Right lobe of liver (tissue), 6 donors: Measurements from ENCODE around the gene ZNHIT1. TPM values are rescaled to one million over a fixed set of nuclear protein-coding genes. Genes with fewer than 3 reads are reported as not detected.
A peak's percentile ranks its signal among the peaks of the same experiment; 100 is the strongest.
"Not testable (repeated sequence)": the region's sequence is repeated elsewhere in the genome, so short reads cannot be mapped to it uniquely, and the experiment has no call there.

Experiments used
- ATAC-seq, 4 donors: fragments of 200-7000 bp; cut with Tn5 transposase; one replicate each; pipeline ENCODE4 v1.9.1; 2020; ENCODE audit warnings: mild to moderate bottlenecking in 4 of 4, moderate library complexity in 4 of 4
- DNase-seq, 3 donors: peaks; one replicate each; pipeline ENCODE4 v3.0.0-alpha.2; 2020
- H3K27ac ChIP-seq, 3 donors: fragments of 200-600 bp; one replicate each; pipeline ENCODE4 v1.8.0; 2022
- H3K27me3 ChIP-seq, 2 donors: fragments of 200-600 bp; one replicate each; pipeline ENCODE4 v1.8.0; 2022
- H3K36me3 ChIP-seq, 4 donors: fragments of 200-600 bp; sonication (generic) in 1 of 4; one replicate each; pipeline versions ENCODE4 v1.5.1 to v1.8.0; 2017 to 2022; ENCODE audit warnings: control low read depth in 1 of 4
- H3K4me1 ChIP-seq, 4 donors: fragments of 200-600 bp; sonication (generic) in 1 of 4; one replicate each; pipeline versions ENCODE4 v1.5.1 to v1.8.0; 2017 to 2022; ENCODE audit warnings: control low read depth in 1 of 4
- H3K4me3 ChIP-seq, 3 donors: fragments of 200-600 bp; one replicate each; pipeline ENCODE4 v1.8.0; 2022
- H3K9me3 ChIP-seq, 4 donors: fragments of 200-600 bp; sonication (generic) in 1 of 4; one replicate each; pipeline versions ENCODE4 v1.5.1 to v1.8.0; 2017 to 2022; ENCODE audit warnings: control low read depth in 1 of 4
- POLR2A ChIP-seq: fragments of 450-650 bp; IDR thresholded peaks from one replicate; pipeline ENCODE4 v1.6.1; 2017; ENCODE audit warnings: antibody characterized with exemption, mild to moderate bottlenecking
- WGBS: methylation state at CpG from one replicate; pipeline ENCODE4 v1.1.6; 2018; ENCODE audit warnings: low coverage, low lambda C conversion rate; ENCODE audit not compliant: insufficient coverage; ENCODE audit errors: missing lambda C conversion rate; 5-methylcytosine and 5-hydroxymethylcytosine counted together
- intact Hi-C, 2 donors: fragments of 100-400 bp; cut with DNase I; formaldehyde crosslinking; loops; one replicate each; pipeline versions ENCODE4 v1.11.2 to v1.14.1; 2022
- total RNA-seq, 6 experiments: library from RNA; depleted of rRNA in 2 of 6; stranded (reverse); fragments of >200 nt in 2 of 6; fragmentation: NEBNext Ultra II Directional in 3 of 6; extraction: Animal tissue kit (Norgen Biotek cat#: 25700) in 3 of 6; gene quantifications; one replicate each; pipeline versions ENCODE4 v1.1.0 to v1.2.4, GENCODE V29; 2016 to 2023
- TF ChIP-seq, protein P1 (sequence below), 4 donors: fragments of 200-600 bp in 3 of 4; fragments of 450-650 bp in 1 of 4; IDR thresholded peaks; one replicate each; pipeline versions ENCODE4 v1.5.1 to v1.8.0; 2016 to 2022; ENCODE audit warnings: antibody characterized with exemption in 4 of 4, mild to moderate bottlenecking in 2 of 4
- donor health status: DM: no; HTN: yes; CAD: no.
- donor health status: DM: no; HTN: no; CAD: no.
- donor health status: DM: no; HTN: no; CAD: no.
- donor health status: DM: no; HTN: yes; CAD: no.
- donor health status: DM: no; HTN: yes; CAD: no.

ZNHIT1 gene
- total RNA-seq, 6 experiments from 2014 or later = 68.3 to 159 (median 111) TPM

DNA sequence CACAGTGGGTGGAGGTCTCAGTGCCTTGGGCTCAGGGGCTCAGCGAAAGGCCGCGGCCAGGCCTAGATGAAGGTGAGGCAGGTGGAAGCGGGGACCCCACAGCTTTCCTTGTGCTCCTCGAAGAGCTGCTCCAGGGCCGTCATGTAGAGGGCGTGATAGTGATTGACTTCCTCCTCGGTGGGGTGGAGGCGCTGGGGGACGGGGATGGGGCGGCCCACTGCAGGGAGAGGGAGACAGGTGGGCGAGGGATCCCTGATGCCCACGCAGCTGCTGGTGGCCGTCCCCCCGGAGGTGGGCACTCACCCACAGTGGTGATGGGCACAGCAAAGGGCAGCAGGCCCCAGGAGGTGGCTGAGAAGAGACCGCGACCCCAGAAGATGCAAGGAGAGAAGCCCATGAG, 22.1 kb upstream of the ZNHIT1 start:
- no CpG with 5 or more reads among the region's 17 CpGs for WGBS
- intact Hi-C loops = loop anchor here (10.0 kb wide), 1 partner anchor 51 kb away; no protein-coding TSS in a partner anchor
- no peaks in the 10 kb centered on the region for H3K36me3 ChIP-seq
- no peaks in the 10 kb centered on the region for H3K27me3 ChIP-seq
- DNase-seq (no peak), ATAC-seq (no peak)
- no peaks in the 10 kb centered on the region for H3K9me3 ChIP-seq
- peaks cover 0 to 12% (median 0%) of the 10 kb centered on the region in 4 donors for H3K4me1 ChIP-seq
- no peak for TF ChIP-seq POLR2A
- TF ChIP-seq, protein P1, sequence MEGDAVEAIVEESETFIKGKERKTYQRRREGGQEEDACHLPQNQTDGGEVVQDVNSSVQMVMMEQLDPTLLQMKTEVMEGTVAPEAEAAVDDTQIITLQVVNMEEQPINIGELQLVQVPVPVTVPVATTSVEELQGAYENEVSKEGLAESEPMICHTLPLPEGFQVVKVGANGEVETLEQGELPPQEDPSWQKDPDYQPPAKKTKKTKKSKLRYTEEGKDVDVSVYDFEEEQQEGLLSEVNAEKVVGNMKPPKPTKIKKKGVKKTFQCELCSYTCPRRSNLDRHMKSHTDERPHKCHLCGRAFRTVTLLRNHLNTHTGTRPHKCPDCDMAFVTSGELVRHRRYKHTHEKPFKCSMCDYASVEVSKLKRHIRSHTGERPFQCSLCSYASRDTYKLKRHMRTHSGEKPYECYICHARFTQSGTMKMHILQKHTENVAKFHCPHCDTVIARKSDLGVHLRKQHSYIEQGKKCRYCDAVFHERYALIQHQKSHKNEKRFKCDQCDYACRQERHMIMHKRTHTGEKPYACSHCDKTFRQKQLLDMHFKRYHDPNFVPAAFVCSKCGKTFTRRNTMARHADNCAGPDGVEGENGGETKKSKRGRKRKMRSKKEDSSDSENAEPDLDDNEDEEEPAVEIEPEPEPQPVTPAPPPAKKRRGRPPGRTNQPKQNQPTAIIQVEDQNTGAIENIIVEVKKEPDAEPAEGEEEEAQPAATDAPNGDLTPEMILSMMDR (IDR thresholded peaks at IDR 0.05) = no peak
- no peak overlapping the region for H3K4me3 ChIP-seq
- no peak overlapping the region for H3K27ac ChIP-seq

DNA sequence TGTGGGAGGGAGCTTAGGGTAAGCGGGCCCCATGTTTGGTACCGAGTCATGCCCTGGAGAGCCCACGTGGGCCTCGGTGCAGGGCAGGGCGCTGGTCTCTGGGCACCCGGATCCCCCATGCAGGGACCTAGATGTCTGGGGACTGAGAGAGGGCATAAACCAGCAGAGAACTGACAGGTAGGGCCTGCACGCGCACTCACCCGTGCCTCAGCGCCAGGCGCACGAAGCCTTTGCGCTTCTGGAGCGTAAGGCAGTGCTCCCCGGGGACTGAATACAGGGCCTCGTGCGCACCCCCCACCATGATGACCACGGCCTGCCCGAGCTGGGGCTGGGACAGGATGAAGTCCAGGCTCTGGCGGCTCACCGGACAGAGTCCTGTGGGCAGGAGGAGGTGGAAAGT, 20.0 kb upstream of the ZNHIT1 start:
- Histone ChIP-seq H3K36me3 (no peaks in the 10 kb centered on the region), H3K27me3 (no peaks in the 10 kb centered on the region), H3K4me3 (no peak overlapping the region), H3K4me1 (peaks cover 0 to 12% (median 0%) of the 10 kb centered on the region in 4 donors), H3K27ac (no peak overlapping the region), H3K9me3 (no peaks in the 10 kb centered on the region)
- ATAC-seq = no peak
- intact Hi-C loops = loop anchor here (10.0 kb wide), 1 partner anchor 53 kb away; no protein-coding TSS in a partner anchor
- no peak for TF ChIP-seq POLR2A
- TF ChIP-seq, protein P1 (IDR thresholded peaks at IDR 0.05) = no peak
- DNase-seq = no peak
- 80% methylated on average over 4 of the region's 21 CpGs for WGBS

GRCh38 chr7:101198476-101198875, 19.5 kb upstream of the ZNHIT1 start:
- DNase-seq (no peak), ATAC-seq (no peak)
- H3K27ac ChIP-seq = no peak overlapping the region
- WGBS = 71% methylated on average over 12 of the region's 14 CpGs
- no peaks in the 10 kb centered on the region for H3K9me3 ChIP-seq
- no peak overlapping the region for H3K4me3 ChIP-seq
- peaks cover 0 to 11% (median 0%) of the 10 kb centered on the region in 4 donors for H3K4me1 ChIP-seq
- H3K36me3 ChIP-seq = no peaks in the 10 kb centered on the region
- H3K27me3 ChIP-seq = no peaks in the 10 kb centered on the region
- intact Hi-C loops = loop anchor here (10.0 kb wide), 1 partner anchor 54 kb away; no protein-coding TSS in a partner anchor
- TF ChIP-seq, protein P1 (IDR thresholded peaks at IDR 0.05) = no peak
- TF ChIP-seq POLR2A = no peak

DNA sequence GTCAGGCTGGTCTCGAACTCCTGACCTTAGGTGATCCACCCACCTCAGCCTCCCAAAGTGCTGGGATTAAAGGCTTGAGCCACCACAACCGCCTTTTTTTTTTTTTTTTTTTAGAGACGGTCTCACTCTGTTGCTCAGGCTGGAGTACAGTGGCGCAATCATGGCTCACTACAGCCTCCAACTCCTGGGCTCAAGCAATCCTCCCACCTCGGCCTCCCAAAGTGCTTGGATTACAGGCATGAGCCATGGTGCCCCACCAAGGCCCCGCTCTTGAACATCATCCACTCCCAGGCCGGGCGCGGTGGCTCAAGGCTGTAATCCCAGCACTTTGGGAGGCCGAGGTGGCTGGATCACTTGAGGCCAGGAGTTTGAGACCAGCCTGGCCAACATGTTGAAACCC, 18.4 kb upstream of the ZNHIT1 start:
- not testable (repeated sequence) for H3K9me3 ChIP-seq, H3K36me3 ChIP-seq, H3K27me3 ChIP-seq, H3K4me3 ChIP-seq, ATAC-seq, DNase-seq, H3K27ac ChIP-seq
- WGBS = no CpG with 5 or more reads among the region's 10 CpGs
- peaks cover 0 to 11% (median 0%) of the 10 kb centered on the region in 4 donors for H3K4me1 ChIP-seq
- intact Hi-C loops = loop anchor here (10.0 kb wide), 1 partner anchor 55 kb away; no protein-coding TSS in a partner anchor

GRCh38 chr7:101200504-101200861, 17.5 kb upstream of the ZNHIT1 start:
- peak; percentile 52 to 69 (median 66) for ATAC-seq

More at GRCh38 chr7:101200504-101200861, 17.5 kb upstream of the ZNHIT1 start:
- no peaks in the 10 kb centered on the region for H3K36me3 ChIP-seq
- intact Hi-C loops = no loop called here
- no peak for DNase-seq
- 20% methylated on average over 1 of the region's 2 CpGs for WGBS
- H3K27ac ChIP-seq = peak overlapping the region; percentile 50 to 66 (median 60)
- no peaks in the 10 kb centered on the region for H3K9me3 ChIP-seq
- TF ChIP-seq POLR2A = no peak
- TF ChIP-seq, protein P1 (IDR thresholded peaks at IDR 0.05) = no peak
- no peaks in the 10 kb centered on the region for H3K27me3 ChIP-seq
- H3K4me3 ChIP-seq = peak overlapping the region; percentile 45 to 56 (median 47)
- peaks cover 0 to 11% (median 0%) of the 10 kb centered on the region in 4 donors for H3K4me1 ChIP-seq
